HepG2 (cell line): ENCODE data around the gene NPW. TPM values are rescaled to one million over a fixed set of nuclear protein-coding genes. Genes with fewer than 3 reads are reported as not detected.

Experiments
- ATAC-seq: fragments of 200-7000 bp; cut with Tn5 transposase; 3 replicates; pipeline ENCODE4 v1.9.1; 2020; ENCODE audit warnings: mild to moderate bottlenecking, moderate library complexity
- BruUV-seq: library from RNA; stranded (reverse); fragments of 400-500 nt; replicated peaks from 2 replicates; lab custom pipeline; 2021; lab: Mats Ljungman, UMichigan
- CTCF ChIA-PET: fragments of 300-600 bp; formaldehyde crosslinking; extraction: SDS; loops from one replicate; lab custom pipeline; 2021; ENCODE audit warnings: low total read pairs, inconsistent platforms, low intra/inter-chr PET ratio; lab: Yijun Ruan, JAX
- POLR2A ChIA-PET: fragments of 350-600 bp; sonication (Branson Sonifier 250); formaldehyde crosslinking; loops from one replicate; lab custom pipeline; 2020; ENCODE audit warnings: antibody characterized with exemption, inconsistent platforms; lab: Yijun Ruan, JAX
- DNase-seq: peaks from one replicate; pipeline ENCODE4 v3.0.0-alpha.2; 2015; ENCODE audit warnings: low spot score
- FAIRE-seq: peaks from 3 replicates; lab custom pipeline; 2011; peaks lifted over from hg19 to GRCh38; lab: Jason Lieb, UNC
- H2AFZ ChIP-seq: one replicate; pipeline ENCODE4 v1.6.1; 2011; ENCODE audit warnings: low read length, inconsistent platforms
- H3K27ac ChIP-seq: fragments of 300-600 bp; 3 replicates; pipeline ENCODE4 v1.8.0; 2011; ENCODE audit warnings: mixed run types, mild to moderate bottlenecking, mixed read lengths, low read length, inconsistent platforms; ENCODE audit not compliant: insufficient read depth; ENCODE audit errors: extremely low read length
- H3K27me3 ChIP-seq, 2 experiments: fragments of 200-600 bp in 1 of 2; 2 replicates in 1 of 2; 3 replicates in 1 of 2; pipeline versions ENCODE4 v1.6.0 to v1.8.0; 2011; ENCODE audit warnings: low read length in 2 of 2, mild to moderate bottlenecking in 2 of 2, moderate library complexity in 2 of 2, inconsistent platforms in 1 of 2; ENCODE audit not compliant: insufficient read depth in 2 of 2, control insufficient read depth in 1 of 2
- H3K36me3 ChIP-seq, 2 experiments: fragments of 200-600 bp in 1 of 2; replicated peaks in 1 of 2; 2 replicates in 1 of 2; 3 replicates in 1 of 2; pipeline versions ENCODE4 v1.5.1 to v1.8.0; 2011; ENCODE audit warnings: low read length in 2 of 2, inconsistent platforms in 1 of 2; ENCODE audit not compliant: insufficient read depth in 2 of 2, control insufficient read depth in 1 of 2
- H3K4me1 ChIP-seq: 2 replicates; pipeline ENCODE4 v1.5.1; 2012; ENCODE audit warnings: low read length, inconsistent platforms; ENCODE audit not compliant: insufficient read depth
- H3K4me2 ChIP-seq: 2 replicates; pipeline ENCODE4 v1.6.0; 2011; ENCODE audit warnings: low read depth, low read length, inconsistent platforms
- H3K4me3 ChIP-seq, 3 experiments: fragments of 200-600 bp in 1 of 3; sonication (generic), shearing (Covaris generic) in 1 of 3; replicated peaks in 1 of 3; 2 replicates each; pipeline ENCODE4 v1.5.1; 2011 to 2016; ENCODE audit warnings: low read length in 3 of 3, inconsistent platforms in 2 of 3, low read depth in 2 of 3, mild to moderate bottlenecking in 2 of 3, control low read depth in 1 of 3, mixed read lengths in 1 of 3; ENCODE audit not compliant: insufficient read depth in 1 of 3
- H3K79me2 ChIP-seq: one replicate; pipeline ENCODE4 v1.6.1; 2011; ENCODE audit warnings: low read length, inconsistent platforms; ENCODE audit not compliant: insufficient read depth
- H3K9ac ChIP-seq: 2 replicates; pipeline ENCODE4 v1.6.0; 2011; ENCODE audit warnings: mild to moderate bottlenecking, low read depth, low read length, inconsistent platforms; ENCODE audit not compliant: insufficient read depth
- H3K9me3 ChIP-seq: 2 replicates; pipeline ENCODE4 v1.5.1; 2012; ENCODE audit warnings: mild to moderate bottlenecking, low read length
- H4K20me1 ChIP-seq: 2 replicates; pipeline ENCODE4 v1.6.0; 2011; ENCODE audit warnings: inconsistent platforms, mild to moderate bottlenecking, low read length, moderate library complexity; ENCODE audit not compliant: insufficient read depth
- CBFB ChIP-seq: sonication (generic); formaldehyde crosslinking; IDR thresholded peaks from 2 replicates; pipeline ENCODE4 v1.4.0; 2020; ENCODE audit warnings: missing genetic modification reagents
- CBX1 ChIP-seq: IDR thresholded peaks from one replicate; pipeline ENCODE4 v1.6.1; 2016; ENCODE audit warnings: antibody characterized with exemption, low read depth
- CCAR2 ChIP-seq: fragments of 200-400 bp; formaldehyde crosslinking; optimal IDR thresholded peaks from 2 replicates; pipeline ENCODE3; 2018; ENCODE audit warnings: low read depth, mild to moderate bottlenecking, low read length, moderate library complexity
- MIXL1 ChIP-seq: IDR thresholded peaks from 2 replicates; pipeline ENCODE4 v1.6.1; 2016
- ZMYM3 ChIP-seq: sonication (generic); formaldehyde crosslinking; IDR thresholded peaks from 2 replicates; pipeline ENCODE4 v1.5.1; 2020; ENCODE audit warnings: mild to moderate bottlenecking, missing genetic modification reagents
- ZNF12 ChIP-seq: sonication (generic); formaldehyde crosslinking; IDR thresholded peaks from 2 replicates; pipeline ENCODE4 v1.5.0; 2020; ENCODE audit warnings: missing genetic modification reagents
- ZNF329 ChIP-seq: sonication (generic); formaldehyde crosslinking; IDR thresholded peaks from 2 replicates; pipeline ENCODE4 v1.9.0; 2021; ENCODE audit warnings: low read depth, mild to moderate bottlenecking, missing genetic modification reagents
- ZNF547 ChIP-seq: sonication (generic); formaldehyde crosslinking; IDR thresholded peaks from 2 replicates; pipeline ENCODE4 v1.5.1; 2020; ENCODE audit warnings: mild to moderate bottlenecking, missing genetic modification reagents
- ZNF678 ChIP-seq: sonication (generic); formaldehyde crosslinking; IDR thresholded peaks from 2 replicates; pipeline ENCODE4 v1.4.0; 2020; ENCODE audit warnings: mild to moderate bottlenecking, missing genetic modification reagents
- WGBS: methylation state at CpG from one replicate; pipeline ENCODE4 v1.1.6; 2017; ENCODE audit warnings: low lambda C conversion rate; 5-methylcytosine and 5-hydroxymethylcytosine counted together
- in situ Hi-C: cut with HindIII; loops from 2 replicates; pipeline ENCODE4 v1.10.0; 2017; ENCODE audit warnings: low pct_unique_long_range_greater_than_20kb; ENCODE audit not compliant: extremely low pct_ligation_motif_present
- intact Hi-C: fragments of 100-400 bp; cut with micrococcal nuclease; formaldehyde crosslinking; loops from one replicate; pipeline ENCODE4 v1.10.0; 2022; ENCODE audit not compliant: unreplicated experiment
- polyA plus RNA-seq, 8 experiments: library from polyadenylated mRNA; depleted of rRNA in 3 of 8; stranded (reverse) in 7 of 8; unstranded in 1 of 8; fragments of >200 nt; fragmentation: Illumina TruSeq in 4 of 8; extraction: Trizol in 4 of 8; gene quantifications; 2 replicates each; pipeline versions ENCODE4 v1.2.1 to v1.2.3, GENCODE V29; 2011 to 2016; ENCODE audit warnings: low read depth in 4 of 8, missing spikeins in 1 of 8, mixed read lengths in 1 of 8; ENCODE audit not compliant: insufficient read depth in 1 of 8
- total RNA-seq, 5 experiments: library from RNA; depleted of rRNA; stranded (reverse); fragments of >200 nt; fragmentation: Illumina TruSeq; extraction: Trizol; gene quantifications; 2 replicates each; pipeline ENCODE4 v1.2.3, GENCODE V29; 2016; ENCODE audit warnings: low read depth in 1 of 5
- TF ChIP-seq, protein P1 (sequence below): sonication (generic); formaldehyde crosslinking; IDR thresholded peaks from 2 replicates; pipeline ENCODE4 v1.5.0; 2020; ENCODE audit warnings: mild to moderate bottlenecking, missing genetic modification reagents, moderate library complexity
- TF ChIP-seq, protein P2 (sequence below): sonication (generic); formaldehyde crosslinking; IDR thresholded peaks from 2 replicates; pipeline ENCODE4 v1.4.0; 2020; ENCODE audit warnings: mild to moderate bottlenecking, missing genetic modification reagents
- TF ChIP-seq, protein P3 (sequence below): sonication (generic); formaldehyde crosslinking; IDR thresholded peaks from 2 replicates; pipeline ENCODE4 v1.4.0; 2020; ENCODE audit warnings: missing genetic modification reagents
- TF ChIP-seq, protein P4 (sequence below): sonication (generic); formaldehyde crosslinking; IDR thresholded peaks from 2 replicates; pipeline ENCODE4 v1.5.1; 2020; ENCODE audit warnings: missing genetic modification reagents, mild to moderate bottlenecking, borderline replicate concordance

Gene NPW
- total and polyA plus RNA-seq, 2 of the 13 experiments (the other 11 are each of a cell fraction or from before 2014, with no cell fraction given): 0.24 to 0.97 TPM

DNA sequence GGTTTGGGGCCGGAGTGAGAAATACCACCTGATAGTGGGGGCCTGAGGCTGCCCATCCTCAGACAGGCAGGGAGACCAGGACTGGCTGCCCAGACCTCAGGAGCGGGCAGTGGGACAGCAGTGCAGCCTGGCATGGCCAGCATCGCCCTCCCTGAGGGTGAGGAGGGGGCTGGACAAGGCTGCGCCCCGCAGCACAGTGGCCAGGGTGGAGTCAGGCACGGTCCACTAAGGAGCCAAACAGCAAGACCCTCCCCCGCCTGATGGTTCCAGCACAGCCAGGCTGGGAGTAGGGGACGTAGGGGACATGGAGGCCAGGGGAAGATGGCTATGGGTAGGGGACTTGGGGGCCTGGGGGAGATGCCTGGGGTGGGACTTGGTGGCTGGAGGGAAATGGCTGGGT lies 13.3 kb upstream of the NPW start:
- POLR2A ChIA-PET: no interaction called here

More for the DNA sequence above, 13.3 kb upstream of the NPW start:
- no peak for FAIRE-seq
- Histone ChIP-seq H3K36me3 (peaks cover 11 to 22% of the 10 kb centered on the region in 2 experiments; a peak in 4 of 5 replicates), H3K4me3 (no peak overlapping the region), H3K4me2 (no peak overlapping the region), H3K27ac (no peak overlapping the region), H2AFZ (no peak overlapping the region), H3K27me3 (no peaks in the 10 kb centered on the region), H3K9me3 (no peaks in the 10 kb centered on the region), H3K4me1 (peaks cover 57% of the 10 kb centered on the region), H4K20me1 (peaks cover 18% of the 10 kb centered on the region; the same call in 1 of the 2 replicates), H3K9ac (no peak overlapping the region), H3K79me2 (peaks cover 52% of the 10 kb centered on the region)
- WGBS: 95% methylated on average over 7 of the region's 8 CpGs
- BruUV-seq: no TSS peak
- intact Hi-C loops (no loop called here), in situ Hi-C loops (no loop called here)
- no peak for TF ChIP-seq ZMYM3 (CRISPR knock-in tag)
- no peak for TF ChIP-seq CBX1
- TF ChIP-seq MIXL1: no peak
- TF ChIP-seq, protein P1, sequence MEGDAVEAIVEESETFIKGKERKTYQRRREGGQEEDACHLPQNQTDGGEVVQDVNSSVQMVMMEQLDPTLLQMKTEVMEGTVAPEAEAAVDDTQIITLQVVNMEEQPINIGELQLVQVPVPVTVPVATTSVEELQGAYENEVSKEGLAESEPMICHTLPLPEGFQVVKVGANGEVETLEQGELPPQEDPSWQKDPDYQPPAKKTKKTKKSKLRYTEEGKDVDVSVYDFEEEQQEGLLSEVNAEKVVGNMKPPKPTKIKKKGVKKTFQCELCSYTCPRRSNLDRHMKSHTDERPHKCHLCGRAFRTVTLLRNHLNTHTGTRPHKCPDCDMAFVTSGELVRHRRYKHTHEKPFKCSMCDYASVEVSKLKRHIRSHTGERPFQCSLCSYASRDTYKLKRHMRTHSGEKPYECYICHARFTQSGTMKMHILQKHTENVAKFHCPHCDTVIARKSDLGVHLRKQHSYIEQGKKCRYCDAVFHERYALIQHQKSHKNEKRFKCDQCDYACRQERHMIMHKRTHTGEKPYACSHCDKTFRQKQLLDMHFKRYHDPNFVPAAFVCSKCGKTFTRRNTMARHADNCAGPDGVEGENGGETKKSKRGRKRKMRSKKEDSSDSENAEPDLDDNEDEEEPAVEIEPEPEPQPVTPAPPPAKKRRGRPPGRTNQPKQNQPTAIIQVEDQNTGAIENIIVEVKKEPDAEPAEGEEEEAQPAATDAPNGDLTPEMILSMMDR (CRISPR knock-in tag): no peak
- no peak for TF ChIP-seq ZNF329 (CRISPR knock-in tag)
- TF ChIP-seq, protein P2, sequence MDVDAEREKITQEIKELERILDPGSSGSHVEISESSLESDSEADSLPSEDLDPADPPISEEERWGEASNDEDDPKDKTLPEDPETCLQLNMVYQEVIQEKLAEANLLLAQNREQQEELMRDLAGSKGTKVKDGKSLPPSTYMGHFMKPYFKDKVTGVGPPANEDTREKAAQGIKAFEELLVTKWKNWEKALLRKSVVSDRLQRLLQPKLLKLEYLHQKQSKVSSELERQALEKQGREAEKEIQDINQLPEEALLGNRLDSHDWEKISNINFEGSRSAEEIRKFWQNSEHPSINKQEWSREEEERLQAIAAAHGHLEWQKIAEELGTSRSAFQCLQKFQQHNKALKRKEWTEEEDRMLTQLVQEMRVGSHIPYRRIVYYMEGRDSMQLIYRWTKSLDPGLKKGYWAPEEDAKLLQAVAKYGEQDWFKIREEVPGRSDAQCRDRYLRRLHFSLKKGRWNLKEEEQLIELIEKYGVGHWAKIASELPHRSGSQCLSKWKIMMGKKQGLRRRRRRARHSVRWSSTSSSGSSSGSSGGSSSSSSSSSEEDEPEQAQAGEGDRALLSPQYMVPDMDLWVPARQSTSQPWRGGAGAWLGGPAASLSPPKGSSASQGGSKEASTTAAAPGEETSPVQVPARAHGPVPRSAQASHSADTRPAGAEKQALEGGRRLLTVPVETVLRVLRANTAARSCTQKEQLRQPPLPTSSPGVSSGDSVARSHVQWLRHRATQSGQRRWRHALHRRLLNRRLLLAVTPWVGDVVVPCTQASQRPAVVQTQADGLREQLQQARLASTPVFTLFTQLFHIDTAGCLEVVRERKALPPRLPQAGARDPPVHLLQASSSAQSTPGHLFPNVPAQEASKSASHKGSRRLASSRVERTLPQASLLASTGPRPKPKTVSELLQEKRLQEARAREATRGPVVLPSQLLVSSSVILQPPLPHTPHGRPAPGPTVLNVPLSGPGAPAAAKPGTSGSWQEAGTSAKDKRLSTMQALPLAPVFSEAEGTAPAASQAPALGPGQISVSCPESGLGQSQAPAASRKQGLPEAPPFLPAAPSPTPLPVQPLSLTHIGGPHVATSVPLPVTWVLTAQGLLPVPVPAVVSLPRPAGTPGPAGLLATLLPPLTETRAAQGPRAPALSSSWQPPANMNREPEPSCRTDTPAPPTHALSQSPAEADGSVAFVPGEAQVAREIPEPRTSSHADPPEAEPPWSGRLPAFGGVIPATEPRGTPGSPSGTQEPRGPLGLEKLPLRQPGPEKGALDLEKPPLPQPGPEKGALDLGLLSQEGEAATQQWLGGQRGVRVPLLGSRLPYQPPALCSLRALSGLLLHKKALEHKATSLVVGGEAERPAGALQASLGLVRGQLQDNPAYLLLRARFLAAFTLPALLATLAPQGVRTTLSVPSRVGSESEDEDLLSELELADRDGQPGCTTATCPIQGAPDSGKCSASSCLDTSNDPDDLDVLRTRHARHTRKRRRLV (CRISPR knock-in tag): no peak
- TF ChIP-seq ZNF678 (CRISPR knock-in tag): no peak
- TF ChIP-seq, protein P3, sequence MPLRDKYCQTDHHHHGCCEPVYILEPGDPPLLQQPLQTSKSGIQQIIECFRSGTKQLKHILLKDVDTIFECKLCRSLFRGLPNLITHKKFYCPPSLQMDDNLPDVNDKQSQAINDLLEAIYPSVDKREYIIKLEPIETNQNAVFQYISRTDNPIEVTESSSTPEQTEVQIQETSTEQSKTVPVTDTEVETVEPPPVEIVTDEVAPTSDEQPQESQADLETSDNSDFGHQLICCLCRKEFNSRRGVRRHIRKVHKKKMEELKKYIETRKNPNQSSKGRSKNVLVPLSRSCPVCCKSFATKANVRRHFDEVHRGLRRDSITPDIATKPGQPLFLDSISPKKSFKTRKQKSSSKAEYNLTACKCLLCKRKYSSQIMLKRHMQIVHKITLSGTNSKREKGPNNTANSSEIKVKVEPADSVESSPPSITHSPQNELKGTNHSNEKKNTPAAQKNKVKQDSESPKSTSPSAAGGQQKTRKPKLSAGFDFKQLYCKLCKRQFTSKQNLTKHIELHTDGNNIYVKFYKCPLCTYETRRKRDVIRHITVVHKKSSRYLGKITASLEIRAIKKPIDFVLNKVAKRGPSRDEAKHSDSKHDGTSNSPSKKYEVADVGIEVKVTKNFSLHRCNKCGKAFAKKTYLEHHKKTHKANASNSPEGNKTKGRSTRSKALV: no peak
- TF ChIP-seq, protein P4, sequence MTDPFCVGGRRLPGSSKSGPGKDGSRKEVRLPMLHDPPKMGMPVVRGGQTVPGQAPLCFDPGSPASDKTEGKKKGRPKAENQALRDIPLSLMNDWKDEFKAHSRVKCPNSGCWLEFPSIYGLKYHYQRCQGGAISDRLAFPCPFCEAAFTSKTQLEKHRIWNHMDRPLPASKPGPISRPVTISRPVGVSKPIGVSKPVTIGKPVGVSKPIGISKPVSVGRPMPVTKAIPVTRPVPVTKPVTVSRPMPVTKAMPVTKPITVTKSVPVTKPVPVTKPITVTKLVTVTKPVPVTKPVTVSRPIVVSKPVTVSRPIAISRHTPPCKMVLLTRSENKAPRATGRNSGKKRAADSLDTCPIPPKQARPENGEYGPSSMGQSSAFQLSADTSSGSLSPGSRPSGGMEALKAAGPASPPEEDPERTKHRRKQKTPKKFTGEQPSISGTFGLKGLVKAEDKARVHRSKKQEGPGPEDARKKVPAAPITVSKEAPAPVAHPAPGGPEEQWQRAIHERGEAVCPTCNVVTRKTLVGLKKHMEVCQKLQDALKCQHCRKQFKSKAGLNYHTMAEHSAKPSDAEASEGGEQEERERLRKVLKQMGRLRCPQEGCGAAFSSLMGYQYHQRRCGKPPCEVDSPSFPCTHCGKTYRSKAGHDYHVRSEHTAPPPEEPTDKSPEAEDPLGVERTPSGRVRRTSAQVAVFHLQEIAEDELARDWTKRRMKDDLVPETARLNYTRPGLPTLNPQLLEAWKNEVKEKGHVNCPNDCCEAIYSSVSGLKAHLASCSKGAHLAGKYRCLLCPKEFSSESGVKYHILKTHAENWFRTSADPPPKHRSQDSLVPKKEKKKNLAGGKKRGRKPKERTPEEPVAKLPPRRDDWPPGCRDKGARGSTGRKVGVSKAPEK (CRISPR knock-in tag): no peak
- TF ChIP-seq CBFB: no peak
- no peak for TF ChIP-seq ZNF12 (CRISPR knock-in tag)
- TF ChIP-seq ZNF547 (CRISPR knock-in tag): no peak
- no peak for TF ChIP-seq CCAR2
- ATAC-seq: no peak
- CTCF ChIA-PET: no interaction called here
- DNase-seq: no peak
